Endothelial cell of umbilical vein (primary cell): ENCODE results near the gene CCNL2. TPM values are rescaled to one million over a fixed set of nuclear protein-coding genes. Genes with fewer than 3 reads are reported as not detected.
A peak's percentile ranks its signal among the peaks of the same experiment; 100 is the strongest.

ENCODE experiments used
- BruUV-seq: library from RNA; stranded (reverse); fragments of 400-500 nt; replicated peaks from 2 replicates; lab custom pipeline; 2021; lab: Mats Ljungman, UMichigan
- CTCF ChIA-PET: fragments of 300-600, 350-600 bp; sonication (Branson Sonifier 250); formaldehyde crosslinking; loops from one replicate; lab custom pipeline; 2021; ENCODE audit warnings: antibody characterized with exemption, inconsistent platforms; lab: Charles Lee
- POLR2A ChIA-PET: fragments of 300-600, 350-600 bp; sonication (Branson Sonifier 250); formaldehyde crosslinking; loops from one replicate; lab custom pipeline; 2021; ENCODE audit warnings: antibody characterized with exemption, inconsistent platforms; lab: Charles Lee
- DNase-seq: peaks from one replicate; pipeline ENCODE4 v3.0.0-alpha.2; 2011; ENCODE audit warnings: low read depth, low spot score
- FAIRE-seq: peaks from 2 replicates; lab custom pipeline; 2011; peaks lifted over from hg19 to GRCh38; lab: Jason Lieb, UNC
- H2AFZ ChIP-seq: 2 replicates; pipeline ENCODE4 v1.6.0; 2012; ENCODE audit warnings: low read depth, low read length, control low read depth, inconsistent platforms
- H3K27ac ChIP-seq: 2 replicates; pipeline ENCODE4 v1.5.1; 2011; ENCODE audit warnings: low read depth, mild to moderate bottlenecking, control low read depth, low read length, moderate library complexity; ENCODE audit not compliant: insufficient read depth
- H3K27me3 ChIP-seq, 2 experiments: 2 replicates each; pipeline versions ENCODE4 v1.6.0 to v1.6.1; 2011; ENCODE audit warnings: low read length in 2 of 2, mixed read lengths in 1 of 2; ENCODE audit not compliant: control insufficient read depth in 2 of 2, insufficient read depth in 2 of 2
- H3K36me3 ChIP-seq, 2 experiments: 2 replicates in 1 of 2; 3 replicates in 1 of 2; pipeline ENCODE4 v1.5.1; 2011; ENCODE audit warnings: low read length in 2 of 2, mild to moderate bottlenecking in 1 of 2, moderate library complexity in 1 of 2; ENCODE audit not compliant: control insufficient read depth in 2 of 2, insufficient read depth in 2 of 2; ENCODE audit errors: extremely low read depth in 1 of 2
- H3K4me1 ChIP-seq: 3 replicates; pipeline ENCODE4 v1.5.1; 2011; ENCODE audit warnings: mild to moderate bottlenecking, low read length; ENCODE audit not compliant: control insufficient read depth, insufficient read depth; ENCODE audit errors: extremely low read depth
- H3K4me2 ChIP-seq: 2 replicates; pipeline ENCODE4 v1.6.1; 2011; ENCODE audit warnings: low read length, control low read depth, mixed read lengths; ENCODE audit not compliant: insufficient read depth
- H3K4me3 ChIP-seq, 3 experiments: fragments of 200-600 bp in 1 of 3; sonication (generic), shearing (Covaris generic) in 1 of 3; replicated peaks in 1 of 3; 2 replicates each; pipeline ENCODE4 v1.5.1; 2011 to 2016; ENCODE audit warnings: control low read depth in 3 of 3, low read length in 3 of 3, mild to moderate bottlenecking in 2 of 3, inconsistent platforms in 1 of 3, low read depth in 1 of 3, moderate library complexity in 1 of 3; ENCODE audit not compliant: insufficient read depth in 1 of 3
- H3K79me2 ChIP-seq: 2 replicates; pipeline ENCODE4 v1.6.0; 2012; ENCODE audit warnings: low read length, inconsistent platforms; ENCODE audit not compliant: control insufficient read depth, insufficient read depth
- H3K9ac ChIP-seq: replicated peaks from 2 replicates; pipeline ENCODE3; 2011; ENCODE audit warnings: low read length, control low read depth; ENCODE audit not compliant: insufficient read depth; ENCODE audit errors: extremely low read depth
- H3K9me1 ChIP-seq: replicated peaks from 3 replicates; pipeline ENCODE4 v1.6.0; 2011; ENCODE audit warnings: mild to moderate bottlenecking, low read length; ENCODE audit not compliant: control insufficient read depth, insufficient read depth; ENCODE audit errors: extremely low read depth
- H3K9me3 ChIP-seq: replicated peaks from 2 replicates; pipeline ENCODE4 v1.5.1; 2012; ENCODE audit warnings: low read length, inconsistent platforms; ENCODE audit not compliant: control insufficient read depth, insufficient read depth
- H4K20me1 ChIP-seq: replicated peaks from 2 replicates; pipeline ENCODE3; 2011; ENCODE audit warnings: mild to moderate bottlenecking, low read length; ENCODE audit not compliant: control insufficient read depth, insufficient read depth; ENCODE audit errors: extremely low read depth
- EZH2 ChIP-seq: IDR thresholded peaks from 2 replicates; pipeline ENCODE4 v1.6.1; 2012; ENCODE audit warnings: borderline replicate concordance, low read depth, mild to moderate bottlenecking, moderate library complexity, low read length, inconsistent platforms; ENCODE audit not compliant: severe bottlenecking
- FOS ChIP-seq: IDR thresholded peaks from 2 replicates; pipeline ENCODE4 v1.6.1; 2011; ENCODE audit warnings: mild to moderate bottlenecking, low read length, moderate library complexity, borderline replicate concordance; ENCODE audit not compliant: insufficient read depth
- GATA2 ChIP-seq: IDR thresholded peaks from 2 replicates; pipeline ENCODE4 v1.7.0; 2011; ENCODE audit warnings: low read depth, mild to moderate bottlenecking, moderate library complexity, mixed read lengths, low read length; ENCODE audit not compliant: insufficient read length, insufficient read depth
- JUN ChIP-seq: IDR thresholded peaks from 2 replicates; pipeline ENCODE4 v1.6.1; 2011; ENCODE audit warnings: borderline replicate concordance, low read depth; ENCODE audit not compliant: insufficient read length, insufficient read depth
- MYC ChIP-seq: IDR thresholded peaks from one replicate; pipeline ENCODE4 v1.6.1; 2011; ENCODE audit warnings: mild to moderate bottlenecking, low read depth, low read length
- POLR2A ChIP-seq: IDR thresholded peaks from 2 replicates; pipeline ENCODE4 v1.6.1; 2012; ENCODE audit warnings: low read depth, mild to moderate bottlenecking, control low read depth, low read length
- POLR2AphosphoS5 ChIP-seq: IDR thresholded peaks from 2 replicates; pipeline ENCODE4 v1.6.1; 2012; ENCODE audit warnings: low read depth, mild to moderate bottlenecking, control low read depth, low read length, moderate library complexity; ENCODE audit not compliant: insufficient read depth
- dilution Hi-C: fragments of 300-500 bp; cut with MboI; formaldehyde crosslinking; loops from one replicate; pipeline ENCODE4 v1.15.0; 2019; ENCODE audit warnings: low sequenced_read_pairs; ENCODE audit not compliant: extremely low pct_ligation_motif_present
- intact Hi-C: fragments of 100-400 bp; cut with micrococcal nuclease; formaldehyde crosslinking; loops from one replicate; pipeline ENCODE4 v1.10.0; 2022
- polyA plus RNA-seq, 4 experiments: library from polyadenylated mRNA; depleted of rRNA in 3 of 4; stranded (reverse) in 3 of 4; unstranded in 1 of 4; fragments of >200 nt; gene quantifications; 2 replicates each; pipeline versions ENCODE4 v1.2.1 to v1.2.3, GENCODE V29; 2011 to 2012; ENCODE audit warnings: missing spikeins in 1 of 4
- total RNA-seq: library from RNA; stranded (reverse); gene quantifications from 2 replicates; pipeline ENCODE4 v1.2.3, GENCODE V29; 2021
- TF ChIP-seq, protein P1 (sequence below): IDR thresholded peaks from 2 replicates; pipeline ENCODE4 v1.6.1; 2011; ENCODE audit not compliant: insufficient read depth, insufficient read length
- TF ChIP-seq, protein P2 (sequence below), 2 donors: IDR thresholded peaks; 1 replicate in 1 of 2; 2 replicates in 1 of 2; pipeline ENCODE4 v1.5.1; 2011; ENCODE audit warnings: low read length in 2 of 2, mild to moderate bottlenecking in 2 of 2, moderate library complexity in 2 of 2, control low read depth in 1 of 2, inconsistent platforms in 1 of 2, low read depth in 1 of 2; ENCODE audit not compliant: insufficient read depth in 1 of 2; ENCODE audit errors: extremely low read depth in 1 of 2

Gene CCNL2
- total and polyA plus RNA-seq, 2 donors (not counting 3 experiments of a cell fraction or from before 2014, with no cell fraction given), result 188 to 209 TPM

DNA sequence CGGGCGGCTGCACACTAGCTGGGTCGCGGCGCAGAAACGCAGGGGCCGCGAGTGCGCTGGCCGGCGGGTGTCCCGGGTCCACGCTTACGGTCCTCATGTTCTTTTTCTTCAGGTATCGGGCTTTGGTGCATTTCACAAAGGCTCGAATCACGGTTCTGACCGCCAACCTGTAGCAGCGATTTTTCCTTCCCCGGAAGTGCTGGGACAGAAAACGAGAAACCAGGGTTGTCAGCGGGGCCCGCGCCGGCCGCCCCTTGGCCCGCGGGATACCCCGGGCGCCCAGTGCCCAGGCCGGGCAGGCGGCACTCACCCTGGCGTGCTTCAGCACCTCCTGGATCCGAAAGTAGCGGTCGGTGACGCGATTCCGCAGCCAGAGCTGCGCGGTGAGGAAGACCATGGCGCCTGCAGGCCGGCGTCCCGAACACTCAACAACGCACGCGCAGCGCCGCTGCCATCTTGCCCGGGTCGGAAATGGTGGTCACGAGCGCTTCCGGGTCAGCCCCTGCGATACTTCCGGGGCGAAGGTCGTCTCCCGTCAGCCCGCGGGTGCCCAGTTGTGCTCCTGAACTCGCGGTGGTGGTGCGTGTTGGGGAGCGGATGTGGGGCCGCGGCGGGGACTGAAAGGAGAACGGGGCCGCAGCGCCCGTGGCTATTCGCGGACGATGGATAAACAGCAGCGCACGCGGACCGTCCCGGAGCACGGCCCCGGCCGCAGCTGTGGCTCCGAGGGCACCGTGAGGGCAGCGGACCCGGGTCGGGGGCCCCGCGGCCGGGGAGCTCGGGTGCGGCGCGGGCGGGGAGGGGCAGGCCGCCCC, 7.9 kb upstream of the CCNL2 start, which contains the start of gene MRPL20:
MRPL20 (minus strand) TSS at position 473 of the 815 bp plus-strand sequence; CDS start at position 397, 76 bp downstream.
- Histone ChIP-seq H3K27ac (peak within 1 kb of the TSS; percentile 54), H3K79me2 (peaks cover 43% of the 10 kb centered on the region), H3K36me3 (peaks cover 9 to 13% of the 10 kb centered on the region in 2 experiments), H3K9ac (peak within 1 kb of the TSS; percentile 86), H3K4me2 (peak within 1 kb of the TSS; percentile 77), H4K20me1 (no peaks in the 10 kb centered on the region), H3K27me3 (no peaks in the 10 kb centered on the region), H3K4me3 (peak within 1 kb of the TSS; percentile 73 to 87 (median 86)), H3K9me1 (no peaks in the 10 kb centered on the region), H3K4me1 (peaks cover 11% of the 10 kb centered on the region), H2AFZ (peak within 1 kb of the TSS; percentile 67), H3K9me3 (no peaks in the 10 kb centered on the region)
- dilution Hi-C loops, result no loop called here
- TF ChIP-seq, protein P1, sequence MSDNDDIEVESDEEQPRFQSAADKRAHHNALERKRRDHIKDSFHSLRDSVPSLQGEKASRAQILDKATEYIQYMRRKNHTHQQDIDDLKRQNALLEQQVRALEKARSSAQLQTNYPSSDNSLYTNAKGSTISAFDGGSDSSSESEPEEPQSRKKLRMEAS, result peak; percentile 68
- TF ChIP-seq EZH2 (no peak), POLR2A (peak; percentile 89), POLR2AphosphoS5 (peak; percentile 97), GATA2 (no peak), MYC (peak; percentile 90), FOS (no peak), JUN (no peak)
- TF ChIP-seq, protein P2, sequence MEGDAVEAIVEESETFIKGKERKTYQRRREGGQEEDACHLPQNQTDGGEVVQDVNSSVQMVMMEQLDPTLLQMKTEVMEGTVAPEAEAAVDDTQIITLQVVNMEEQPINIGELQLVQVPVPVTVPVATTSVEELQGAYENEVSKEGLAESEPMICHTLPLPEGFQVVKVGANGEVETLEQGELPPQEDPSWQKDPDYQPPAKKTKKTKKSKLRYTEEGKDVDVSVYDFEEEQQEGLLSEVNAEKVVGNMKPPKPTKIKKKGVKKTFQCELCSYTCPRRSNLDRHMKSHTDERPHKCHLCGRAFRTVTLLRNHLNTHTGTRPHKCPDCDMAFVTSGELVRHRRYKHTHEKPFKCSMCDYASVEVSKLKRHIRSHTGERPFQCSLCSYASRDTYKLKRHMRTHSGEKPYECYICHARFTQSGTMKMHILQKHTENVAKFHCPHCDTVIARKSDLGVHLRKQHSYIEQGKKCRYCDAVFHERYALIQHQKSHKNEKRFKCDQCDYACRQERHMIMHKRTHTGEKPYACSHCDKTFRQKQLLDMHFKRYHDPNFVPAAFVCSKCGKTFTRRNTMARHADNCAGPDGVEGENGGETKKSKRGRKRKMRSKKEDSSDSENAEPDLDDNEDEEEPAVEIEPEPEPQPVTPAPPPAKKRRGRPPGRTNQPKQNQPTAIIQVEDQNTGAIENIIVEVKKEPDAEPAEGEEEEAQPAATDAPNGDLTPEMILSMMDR (IDR thresholded peaks at IDR 0.05; ENCODE audit: extremely low read depth in 1 of 2, insufficient read depth in 1 of 2, low read depth in 1 of 2, low read length in 2 of 2), result no peak
- TSS peak; percentile 45 for BruUV-seq
- FAIRE-seq (peak; percentile 97), DNase-seq (peak; percentile 88)
- CTCF ChIA-PET, result interaction anchor here (1.0 to 2.0 kb wide), 4 partner anchors 9 to 34 kb away, joined by 3 to 26 read pairs (median 4); partner anchors contain the start of gene ANKRD65
- POLR2A ChIA-PET, result interaction anchor here (1.1 to 1.4 kb wide), 3 partner anchors 8 to 32 kb away, joined by 4 to 6 read pairs (median 4); partner anchors contain the start of genes AURKAIP1 and CCNL2
- intact Hi-C loops, result loop anchor here (1.0 to 2.0 kb wide), 6 partner anchors 8 to 98 kb away; partner anchors contain the start of genes AURKAIP1 and CCNL2
